ENCODE data around the gene SLCO1C1. TPM values are rescaled to one million over a fixed set of nuclear protein-coding genes. Genes with fewer than 3 reads are reported as not detected.
A peak's percentile ranks its signal among the peaks of the same experiment; 100 is the strongest.

Gene SLCO1C1
- total and polyA plus RNA-seq, 9 of the 15 experiments (the other 6 are each of a cell fraction or from before 2014, with no cell fraction given): not detected

GRCh38 chr12:20656600-20656999, 38.5 kb upstream of the SLCO1C1 start:
- Histone ChIP-seq H3K79me2 (ENCODE audit: control insufficient read depth, insufficient read depth, low read length) (no peaks in the 10 kb centered on the region), H3K4me3 (no peak overlapping the region), H3K9me1 (ENCODE audit: control insufficient read depth, insufficient read depth, low read length) (no peaks in the 10 kb centered on the region), H3K36me3 (ENCODE audit: control insufficient read depth, insufficient read depth, low read length) (no peaks in the 10 kb centered on the region), H3K27me3 (ENCODE audit: control insufficient read depth in 2 of 2, insufficient read depth in 2 of 2, low read length in 2 of 2) (no peaks in the 10 kb centered on the region), H3K9ac (ENCODE audit: insufficient read depth in 1 of 2, low read depth in 2 of 2, low read length in 2 of 2) (no peak overlapping the region), H2AFZ (ENCODE audit: low read depth, low read length) (no peak overlapping the region), H3K27ac (ENCODE audit: extremely low read depth, low read depth, low read length) (no peak overlapping the region), H3K4me1 (replicated peaks in 1 of 2; ENCODE audit: control insufficient read depth in 2 of 2, insufficient read depth in 2 of 2, low read length in 2 of 2) (no peaks in the 10 kb centered on the region), H4K20me1 (replicated peaks; ENCODE audit: control insufficient read depth, insufficient read depth, low read length) (no peaks in the 10 kb centered on the region), H3K4me2 (ENCODE audit: insufficient read depth, low read length) (no peak overlapping the region), H3K9me3 (replicated peaks; ENCODE audit: control insufficient read depth, insufficient read depth, low read depth, low read length) (no peaks in the 10 kb centered on the region)
- DNase-seq (ENCODE audit: extremely low read depth in 1 of 4, low spot score in 3 of 4) (peak in 1 of 4 experiments; percentile 2), ATAC-seq (no peak), FAIRE-seq (no peak)
- in situ Hi-C loops (cut with MboI) (no loop called here), intact Hi-C loops (cut with micrococcal nuclease) (no loop called here)
- ChIA-PET CTCF (ENCODE audit: low intra/inter-chr PET ratio) (no interaction called here), POLR2A (no interaction called here)
- WGBS (ENCODE audit: insufficient coverage, low coverage, missing lambda C conversion rate): 0% methylated on average over 1 of the region's 1 CpG
- no TSS peak for BruUV-seq (replicated peaks)
- TF ChIP-seq SMAD2 (IDR thresholded peaks at IDR 0.05; ENCODE audit: low read depth, low read length) (no peak), IFI16 (CRISPR knock-in tag; IDR thresholded peaks at IDR 0.05) (no peak), NFE2L1 (tag; IDR thresholded peaks at IDR 0.05; ENCODE audit: borderline replicate concordance, low read depth) (no peak), ZNF551 (CRISPR knock-in tag; IDR thresholded peaks at IDR 0.05) (no peak), ZKSCAN3 (CRISPR knock-in tag; IDR thresholded peaks at IDR 0.05) (no peak), ZC3H4 (CRISPR knock-in tag; IDR thresholded peaks at IDR 0.05; ENCODE audit: borderline replicate concordance) (no peak), ZBTB40 (IDR thresholded peaks at IDR 0.05) (no peak), ZBTB40 (CRISPR knock-in tag; IDR thresholded peaks at IDR 0.05) (no peak), TFAP4 (CRISPR knock-in tag; IDR thresholded peaks at IDR 0.05; ENCODE audit: borderline replicate concordance) (no peak), ARHGAP35 (IDR thresholded peaks at IDR 0.05; ENCODE audit: partially characterized antibody) (no peak), ZBTB43 (CRISPR knock-in tag; IDR thresholded peaks at IDR 0.05) (no peak), NBN (IDR thresholded peaks at IDR 0.05; ENCODE audit: low read depth) (no peak), SP2 (IDR thresholded peaks at IDR 0.05; ENCODE audit: extremely low read depth, low read depth, low read length, poor library complexity, severe bottlenecking) (no peak), PML (IDR thresholded peaks at IDR 0.05; ENCODE audit: low read length) (no peak)
